GM12801 (cell line): ENCODE measurements around the gene SIPA1.

Source experiments
- TF ChIP-seq, protein P1 (sequence below): IDR thresholded peaks from one replicate; pipeline ENCODE4 v1.5.1; 2011; ENCODE audit warnings: control low read depth; ENCODE audit not compliant: insufficient read length; ENCODE audit errors: extremely low read depth

Gene SIPA1

DNA sequence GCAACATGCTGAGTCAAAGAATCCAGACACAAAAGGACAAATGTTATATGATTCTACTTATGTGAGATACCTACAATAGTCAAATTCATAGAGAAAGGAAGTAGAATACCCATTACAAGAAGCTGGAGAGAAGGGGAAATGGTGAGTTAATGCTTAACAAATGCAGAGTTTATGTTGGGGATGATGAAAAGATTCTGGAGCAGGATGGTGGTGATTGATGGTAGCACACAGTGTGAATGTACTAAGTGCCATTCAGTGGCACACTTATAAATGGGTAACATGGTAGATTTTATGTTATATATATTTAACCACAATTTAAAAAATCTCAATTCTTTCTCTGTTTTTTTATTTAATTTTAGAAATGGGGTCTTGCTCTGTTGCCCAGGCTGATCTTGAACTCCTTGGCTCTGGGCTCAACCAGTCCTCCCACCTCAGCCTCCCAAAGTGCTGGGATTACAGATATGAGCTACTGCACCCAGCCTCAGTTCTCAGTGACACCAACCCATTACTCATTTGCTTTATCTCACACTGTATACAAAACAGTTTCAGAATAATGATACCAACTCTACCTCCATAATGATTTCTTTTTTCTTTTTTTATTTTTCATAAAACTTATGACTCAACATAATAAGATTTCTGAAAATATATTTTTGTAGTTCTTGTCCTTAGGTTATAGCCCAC, 34.4 kb downstream of the SIPA1 start:
- TF ChIP-seq, protein P1, sequence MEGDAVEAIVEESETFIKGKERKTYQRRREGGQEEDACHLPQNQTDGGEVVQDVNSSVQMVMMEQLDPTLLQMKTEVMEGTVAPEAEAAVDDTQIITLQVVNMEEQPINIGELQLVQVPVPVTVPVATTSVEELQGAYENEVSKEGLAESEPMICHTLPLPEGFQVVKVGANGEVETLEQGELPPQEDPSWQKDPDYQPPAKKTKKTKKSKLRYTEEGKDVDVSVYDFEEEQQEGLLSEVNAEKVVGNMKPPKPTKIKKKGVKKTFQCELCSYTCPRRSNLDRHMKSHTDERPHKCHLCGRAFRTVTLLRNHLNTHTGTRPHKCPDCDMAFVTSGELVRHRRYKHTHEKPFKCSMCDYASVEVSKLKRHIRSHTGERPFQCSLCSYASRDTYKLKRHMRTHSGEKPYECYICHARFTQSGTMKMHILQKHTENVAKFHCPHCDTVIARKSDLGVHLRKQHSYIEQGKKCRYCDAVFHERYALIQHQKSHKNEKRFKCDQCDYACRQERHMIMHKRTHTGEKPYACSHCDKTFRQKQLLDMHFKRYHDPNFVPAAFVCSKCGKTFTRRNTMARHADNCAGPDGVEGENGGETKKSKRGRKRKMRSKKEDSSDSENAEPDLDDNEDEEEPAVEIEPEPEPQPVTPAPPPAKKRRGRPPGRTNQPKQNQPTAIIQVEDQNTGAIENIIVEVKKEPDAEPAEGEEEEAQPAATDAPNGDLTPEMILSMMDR = no peak

- TF ChIP-seq, protein P1 = no peak
Measured at GRCh38 chr11:65672982-65673381, 35.1 kb downstream of the SIPA1 start.

GRCh38 chr11:65680192-65680743, 42.4 kb downstream of the SIPA1 start:
- TF ChIP-seq, protein P1 = no peak

- TF ChIP-seq, protein P1 = no peak
Measured at GRCh38 chr11:65685981-65686380, 48.1 kb downstream of the SIPA1 start.

- TF ChIP-seq, protein P1 = no peak
Measured at GRCh38 chr11:65692367-65692766, 54.5 kb downstream of the SIPA1 start.

DNA sequence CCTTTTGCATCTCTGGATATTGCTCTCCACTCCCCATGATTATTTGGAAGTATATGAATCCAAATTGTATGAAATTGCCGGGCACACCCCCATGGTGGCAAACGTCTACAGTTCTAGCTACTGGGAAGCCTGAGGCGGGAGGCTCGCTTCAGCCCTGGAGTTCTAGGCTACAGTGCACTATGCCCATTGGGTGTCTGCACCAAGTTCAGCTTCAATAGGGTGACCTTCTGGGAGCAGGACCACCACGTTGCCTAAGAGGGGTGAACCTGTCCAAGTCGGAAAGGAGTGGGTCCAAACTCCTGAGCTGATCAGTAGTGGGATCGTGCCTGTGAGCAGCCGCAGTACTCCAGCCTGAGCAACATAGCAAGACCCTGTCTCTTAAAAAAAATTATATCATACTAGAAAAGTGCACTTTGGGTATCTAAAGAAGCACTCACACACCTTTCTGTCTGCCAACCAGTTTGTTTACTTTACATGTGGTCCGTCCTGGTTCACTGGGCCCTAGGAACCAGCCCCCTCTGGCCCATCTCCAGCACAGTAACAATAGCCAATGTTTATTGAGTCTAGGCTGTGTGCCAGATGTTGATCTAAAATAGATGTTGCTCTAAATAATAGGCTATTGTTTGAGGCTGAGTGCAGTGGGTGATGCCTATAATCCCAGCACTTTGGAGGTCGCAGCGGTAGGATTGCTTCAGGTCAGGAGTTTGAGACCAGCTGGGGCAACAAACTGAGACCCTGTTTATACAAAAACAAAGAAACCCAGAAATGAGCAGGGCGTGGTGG, 57.7 kb downstream of the SIPA1 start:
- TF ChIP-seq, protein P1 = no peak

DNA sequence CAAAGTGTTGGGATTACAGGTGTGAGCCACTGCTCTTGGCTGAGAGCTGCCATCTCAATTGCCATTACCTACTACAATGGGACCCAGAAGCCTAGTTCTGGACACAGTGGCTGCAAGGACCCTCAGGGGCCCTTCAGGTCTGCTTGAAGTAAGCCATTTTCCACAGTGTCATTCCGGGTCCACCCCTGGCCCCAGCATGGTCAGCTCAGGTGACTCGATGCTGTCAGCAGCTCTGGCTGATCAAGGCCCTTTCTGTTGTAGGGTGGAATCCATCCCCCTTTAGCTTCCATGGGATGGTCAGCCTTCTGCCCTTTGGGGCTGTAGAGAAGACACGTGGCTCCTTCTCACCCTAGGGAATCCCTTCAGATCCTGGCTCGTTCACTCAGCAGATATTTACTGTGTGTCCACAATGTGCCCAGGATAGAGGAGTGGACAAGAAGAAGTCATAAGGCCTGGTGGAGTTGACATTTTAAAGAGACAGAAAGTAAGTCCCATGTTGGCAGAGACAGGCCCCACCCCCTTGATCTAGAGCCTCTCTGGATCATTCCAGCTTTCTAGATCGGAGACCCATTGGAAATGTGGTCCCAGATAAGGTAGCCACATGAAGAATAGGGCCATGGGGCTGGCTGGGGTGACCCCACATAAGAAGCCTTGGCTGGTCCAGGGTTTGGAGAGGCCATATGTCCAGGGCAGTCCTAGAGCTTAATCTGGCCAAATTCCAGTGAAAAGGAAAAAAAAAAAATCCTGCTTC, 59.1 kb downstream of the SIPA1 start:
- TF ChIP-seq, protein P1 = no peak
